Fibroblast of pulmonary artery (primary cell): ENCODE data around the gene TLE6.
A peak's percentile ranks its signal among the peaks of the same experiment; 100 is the strongest.

Experiments
- DNase-seq: peaks from one replicate; pipeline ENCODE4 v3.0.0-alpha.2; 2010; ENCODE audit warnings: low read depth
- H3K4me3 ChIP-seq: replicated peaks from 2 replicates; pipeline ENCODE4 v1.5.1; 2011; ENCODE audit warnings: low read depth, mild to moderate bottlenecking, control low read depth, low read length, moderate library complexity
- CTCF ChIP-seq: IDR thresholded peaks from 2 replicates; pipeline ENCODE4 v1.5.1; 2011; ENCODE audit warnings: mild to moderate bottlenecking, control low read depth, low read length, inconsistent platforms; ENCODE audit errors: missing control alignments

Gene TLE6

GRCh38 chr19:2982561-2982960 is 5.2 kb downstream of the TLE6 start:
- TF ChIP-seq CTCF: no peak
- no peak overlapping the region for H3K4me3 ChIP-seq
- no peak for DNase-seq

- TF ChIP-seq CTCF: no peak
- peak; percentile 91 for DNase-seq
- no peak overlapping the region for H3K4me3 ChIP-seq
These were observed 5.6 kb downstream of the TLE6 start for GRCh38 chr19:2982983-2983350.

- TF ChIP-seq CTCF: no peak
- peak overlapping the region; percentile 38 for H3K4me3 ChIP-seq
- peak; percentile 77 for DNase-seq
These were observed 6.2 kb downstream of the TLE6 start for GRCh38 chr19:2983351-2984214.

- TF ChIP-seq CTCF: no peak
- H3K4me3 ChIP-seq: peak overlapping the region; percentile 38
These were observed 6.8 kb downstream of the TLE6 start for GRCh38 chr19:2984215-2984528.

GRCh38 chr19:2986951-2987524 is 9.7 kb downstream of the TLE6 start:
- H3K4me3 ChIP-seq: no peak overlapping the region
- DNase-seq: no peak
- TF ChIP-seq CTCF: no peak

More at GRCh38 chr19:2984215-2984528, 6.8 kb downstream of the TLE6 start:
- no peak for DNase-seq

GRCh38 chr19:2987797-2988196 is 10.4 kb downstream of the TLE6 start:
- TF ChIP-seq CTCF: no peak
- DNase-seq: no peak
- H3K4me3 ChIP-seq: no peak overlapping the region

- TF ChIP-seq CTCF: no peak
- no peak for DNase-seq
- no peak overlapping the region for H3K4me3 ChIP-seq
These were observed 11.2 kb downstream of the TLE6 start for GRCh38 chr19:2988568-2988967.
